Neuronal stem cell (in vitro differentiated cells): ENCODE results near the gene ZNF181.

Experiments
- DNase-seq: peaks from one replicate; pipeline ENCODE4 v3.0.0-alpha.2; 2013; ENCODE audit warnings: low spot score
- H2AFZ ChIP-seq: one replicate; pipeline ENCODE4 v1.6.1; 2013; ENCODE audit warnings: mild to moderate bottlenecking, low read length, inconsistent platforms
- H2AK5ac ChIP-seq: 2 replicates; pipeline ENCODE4 v1.6.1; 2013; ENCODE audit warnings: low read depth, mild to moderate bottlenecking, inconsistent platforms, low read length, moderate library complexity, mixed read lengths
- H2BK120ac ChIP-seq: 2 replicates; pipeline ENCODE4 v1.6.1; 2013; ENCODE audit warnings: low read depth, mild to moderate bottlenecking, inconsistent platforms, low read length, moderate library complexity, mixed read lengths
- H2BK12ac ChIP-seq: one replicate; pipeline ENCODE4 v1.6.1; 2013; ENCODE audit warnings: low read length, inconsistent platforms
- H2BK15ac ChIP-seq: 2 replicates; pipeline ENCODE4 v1.6.1; 2013; ENCODE audit warnings: mild to moderate bottlenecking, low read length, inconsistent platforms, mixed read lengths
- H2BK5ac ChIP-seq: one replicate; pipeline ENCODE4 v1.6.1; 2013; ENCODE audit warnings: inconsistent platforms, mild to moderate bottlenecking, low read length, moderate library complexity
- H3K14ac ChIP-seq: one replicate; pipeline ENCODE4 v1.6.1; 2013; ENCODE audit warnings: low read length, inconsistent platforms
- H3K18ac ChIP-seq: 2 replicates; pipeline ENCODE4 v1.6.1; 2013; ENCODE audit warnings: low read length, inconsistent platforms
- H3K23ac ChIP-seq: 2 replicates; pipeline ENCODE4 v1.6.1; 2013; ENCODE audit warnings: low read depth, mild to moderate bottlenecking, mixed read lengths, low read length, inconsistent platforms; ENCODE audit not compliant: poor library complexity
- H3K27ac ChIP-seq: replicated peaks from 3 replicates; pipeline ENCODE4 v1.5.1; 2013; ENCODE audit warnings: low read length, inconsistent platforms
- H3K27me3 ChIP-seq, 3 experiments: 2 replicates each; pipeline ENCODE4 v1.6.1; 2013; ENCODE audit warnings: low read length in 3 of 3, mild to moderate bottlenecking in 2 of 3, inconsistent platforms in 1 of 3, low read depth in 1 of 3, mixed read lengths in 1 of 3, moderate library complexity in 1 of 3; ENCODE audit not compliant: control insufficient read depth in 3 of 3, insufficient read depth in 3 of 3
- H3K36me3 ChIP-seq, 2 donors: replicated peaks in 1 of 2; 2 replicates each; pipeline ENCODE4 v1.6.1; 2013; ENCODE audit warnings: low read length in 2 of 2; ENCODE audit not compliant: control insufficient read depth in 2 of 2, insufficient read depth in 2 of 2
- H3K4ac ChIP-seq: 2 replicates; pipeline ENCODE4 v1.6.1; 2013; ENCODE audit warnings: inconsistent platforms, mild to moderate bottlenecking, low read length, moderate library complexity
- H3K4me1 ChIP-seq, 2 donors: 1 replicate in 1 of 2; 2 replicates in 1 of 2; pipeline ENCODE4 v1.6.1; 2013; ENCODE audit warnings: low read length in 2 of 2, low read depth in 1 of 2; ENCODE audit not compliant: control insufficient read depth in 2 of 2, insufficient read depth in 1 of 2
- H3K4me2 ChIP-seq: one replicate; pipeline ENCODE4 v1.6.1; 2013; ENCODE audit warnings: mild to moderate bottlenecking, low read length, inconsistent platforms; ENCODE audit not compliant: insufficient read depth, poor library complexity, severe bottlenecking
- H3K4me3 ChIP-seq, 2 donors: 2 replicates each; pipeline ENCODE4 v1.5.1; 2013; ENCODE audit warnings: low read length in 2 of 2, mild to moderate bottlenecking in 2 of 2, inconsistent platforms in 1 of 2, moderate library complexity in 1 of 2
- H3K79me1 ChIP-seq: one replicate; pipeline ENCODE4 v1.6.1; 2013; ENCODE audit warnings: low read depth, mild to moderate bottlenecking, inconsistent platforms, low read length, moderate library complexity
- H3K9ac ChIP-seq: one replicate; pipeline ENCODE4 v1.6.1; 2013; ENCODE audit warnings: mild to moderate bottlenecking, low read depth, low read length, inconsistent platforms; ENCODE audit not compliant: poor library complexity
- H3K9me3 ChIP-seq, 2 donors: replicated peaks in 1 of 2; 2 replicates each; pipeline versions ENCODE3 to v1.6.1; 2013; ENCODE audit warnings: low read length in 2 of 2, mild to moderate bottlenecking in 2 of 2, inconsistent platforms in 1 of 2, low read depth in 1 of 2, mixed read lengths in 1 of 2, moderate library complexity in 1 of 2; ENCODE audit not compliant: control insufficient read depth in 2 of 2, insufficient read depth in 1 of 2
- H4K8ac ChIP-seq: one replicate; pipeline ENCODE4 v1.6.1; 2013; ENCODE audit warnings: low read depth, mild to moderate bottlenecking, inconsistent platforms, low read length, moderate library complexity
- H4K91ac ChIP-seq: one replicate; pipeline ENCODE4 v1.6.1; 2013; ENCODE audit warnings: low read length, low read depth, mild to moderate bottlenecking, inconsistent platforms; ENCODE audit not compliant: poor library complexity
- WGBS, 2 donors: extraction: QIAGEN DNeasy Blood & Tissue Kit; methylation state at CpG; one replicate each; pipeline ENCODE4 v1.1.7; 2013; ENCODE audit warnings: missing lambda C conversion rate in 2 of 2, mixed read lengths in 1 of 2; ENCODE audit not compliant: insufficient read length in 2 of 2, insufficient replicate concordance in 1 of 2; ENCODE audit errors: extremely low coverage in 2 of 2; 5-methylcytosine and 5-hydroxymethylcytosine counted together

Gene ZNF181

DNA sequence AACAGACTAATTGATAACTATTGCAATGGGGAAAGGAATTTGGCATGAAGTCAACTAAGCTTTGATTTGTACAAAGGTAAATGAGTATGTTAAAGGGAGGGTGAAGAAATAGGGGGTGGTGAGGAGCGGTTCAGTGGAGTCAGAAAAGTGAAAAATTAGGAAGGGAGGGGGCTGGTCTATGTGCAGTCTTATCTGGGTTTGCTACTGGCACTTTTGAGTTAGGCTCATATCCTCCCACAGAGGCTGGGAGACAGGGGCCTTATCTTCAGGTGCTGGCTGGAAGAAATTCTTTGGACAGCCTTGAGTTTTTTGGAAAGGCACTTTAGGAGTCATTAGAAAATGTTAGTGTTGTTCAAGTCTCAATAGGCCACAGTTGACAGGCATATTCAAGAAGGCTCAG lies 45.5 kb upstream of the ZNF181 start:
- Histone ChIP-seq H2BK15ac (no peak overlapping the region), H3K4me2 (no peak overlapping the region), H4K91ac (no peak overlapping the region), H3K9ac (no peak overlapping the region), H3K23ac (no peak overlapping the region), H4K8ac (no peak overlapping the region), H3K4ac (no peak overlapping the region), H3K18ac (no peak overlapping the region), H2BK120ac (no peak overlapping the region), H3K9me3 (peaks cover 8 to 31% of the 10 kb centered on the region in 2 donors), H2BK5ac (no peak overlapping the region), H3K4me1 (no peaks in the 10 kb centered on the region), H2AK5ac (no peak overlapping the region), H3K27ac (no peak overlapping the region), H3K27me3 (no peaks in the 10 kb centered on the region), H2AFZ (no peak overlapping the region), H2BK12ac (no peak overlapping the region), H3K4me3 (no peak overlapping the region), H3K79me1 (no peaks in the 10 kb centered on the region), H3K36me3 (peaks cover 0 to 15% of the 10 kb centered on the region in 2 donors), H3K14ac (no peak overlapping the region)
- 100% methylated on average over 1 of the region's 1 CpG; no CpG with 5 or more reads in 1 of the 2 donors for WGBS, 2 donors
- DNase-seq: no peak

DNA sequence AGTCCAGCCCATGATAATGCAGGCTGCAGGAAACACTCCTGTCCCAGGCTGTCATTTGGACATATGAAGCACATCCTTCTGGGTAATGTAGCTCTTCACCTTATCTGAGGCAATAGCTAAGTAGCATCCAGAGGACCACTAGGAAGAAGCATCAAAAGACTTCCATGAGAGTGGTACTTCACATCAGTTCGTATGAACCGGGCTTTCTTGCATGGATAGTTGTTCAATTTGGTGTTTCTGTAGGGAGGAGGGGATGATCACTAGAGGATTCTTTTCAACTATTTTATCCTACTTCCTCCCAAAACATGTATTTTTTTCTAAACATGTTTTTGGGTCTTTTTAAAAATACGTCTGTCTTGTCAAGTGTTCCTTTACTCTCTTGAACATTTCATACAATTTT lies 43.7 kb upstream of the ZNF181 start:
- Histone ChIP-seq H4K8ac (no peak overlapping the region), H3K9me3 (peaks cover 6 to 13% of the 10 kb centered on the region in 2 donors), H2AK5ac (no peak overlapping the region), H4K91ac (no peak overlapping the region), H3K14ac (no peak overlapping the region), H3K27ac (no peak overlapping the region), H3K79me1 (no peaks in the 10 kb centered on the region), H3K36me3 (no peaks in the 10 kb centered on the region), H3K23ac (no peak overlapping the region), H3K4me3 (no peak overlapping the region), H3K4me1 (no peaks in the 10 kb centered on the region), H2BK12ac (no peak overlapping the region), H2AFZ (no peak overlapping the region), H3K27me3 (no peaks in the 10 kb centered on the region), H3K4ac (no peak overlapping the region), H3K9ac (no peak overlapping the region), H2BK120ac (no peak overlapping the region), H3K18ac (no peak overlapping the region), H2BK5ac (no peak overlapping the region), H2BK15ac (no peak overlapping the region), H3K4me2 (no peak overlapping the region)
- DNase-seq: no peak
- no CpG with 5 or more reads among the region's 3 CpGs for WGBS, 2 donors

DNA sequence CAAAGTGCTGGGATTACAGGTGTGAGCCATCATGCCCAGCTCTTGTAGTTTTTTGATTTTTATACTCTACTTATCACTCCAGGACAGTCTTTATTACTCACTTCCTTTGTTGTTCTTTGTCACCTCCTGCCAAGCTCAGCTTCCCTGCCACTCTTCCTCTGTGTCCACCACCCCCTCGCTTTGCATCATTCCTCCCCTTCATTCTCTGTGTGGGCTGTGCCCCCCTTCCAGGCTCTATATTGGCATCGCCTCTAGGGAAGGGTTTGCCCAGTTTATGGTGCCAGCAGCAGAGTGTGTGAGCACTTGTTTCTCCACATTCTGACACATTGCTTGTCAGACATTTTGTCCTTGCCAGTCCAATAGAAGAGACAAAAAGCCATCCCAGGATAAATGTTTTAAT lies 41.5 kb upstream of the ZNF181 start:
- H2BK5ac ChIP-seq: no peak overlapping the region
- H3K27me3 ChIP-seq: no peaks in the 10 kb centered on the region
- no peaks in the 10 kb centered on the region for H3K36me3 ChIP-seq
- no peak overlapping the region for H2BK120ac ChIP-seq
- H3K4me2 ChIP-seq: no peak overlapping the region
- H4K91ac ChIP-seq: no peak overlapping the region
- no peak overlapping the region for H3K4ac ChIP-seq
- no peak overlapping the region for H3K23ac ChIP-seq
- no peak for DNase-seq
- no peaks in the 10 kb centered on the region for H3K79me1 ChIP-seq
- no peak overlapping the region for H2BK12ac ChIP-seq
- WGBS, 2 donors: no CpG with 5 or more reads among the region's 2 CpGs
- no peak overlapping the region for H3K9ac ChIP-seq
- H3K14ac ChIP-seq: no peak overlapping the region
- no peak overlapping the region for H3K18ac ChIP-seq
- H3K4me1 ChIP-seq: no peaks in the 10 kb centered on the region
- peaks cover 0 to 6% of the 10 kb centered on the region in 2 donors for H3K9me3 ChIP-seq
- H3K4me3 ChIP-seq: peak overlapping the region in 1 of 2 donors; percentile 1
- no peak overlapping the region for H2BK15ac ChIP-seq
- no peak overlapping the region for H4K8ac ChIP-seq
- no peak overlapping the region for H3K27ac ChIP-seq
- H2AK5ac ChIP-seq: no peak overlapping the region
- no peak overlapping the region for H2AFZ ChIP-seq

DNA sequence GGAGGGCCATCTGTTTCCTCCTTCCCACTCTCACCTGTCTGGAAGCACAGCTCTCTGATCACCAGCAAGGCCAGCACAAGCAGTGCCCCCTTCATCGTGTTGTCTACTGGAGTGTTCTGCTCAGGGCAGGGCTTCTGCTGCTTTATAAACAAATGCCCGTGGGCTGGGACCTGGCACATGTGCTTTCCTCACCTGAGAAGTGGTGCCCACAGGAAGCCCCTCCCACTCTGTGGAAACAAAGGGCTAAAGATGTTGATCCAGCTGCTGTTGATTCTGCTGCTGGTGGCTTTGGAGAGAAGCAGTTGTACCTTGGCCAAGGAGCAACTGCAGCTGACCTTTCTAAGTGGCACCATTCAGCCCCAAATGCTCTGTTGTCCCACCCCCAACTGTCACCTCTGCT lies 26.4 kb upstream of the ZNF181 start:
- H3K4me1 ChIP-seq: no peaks in the 10 kb centered on the region
- no CpG with 5 or more reads among the region's 2 CpGs for WGBS, 2 donors
- no peak for DNase-seq

More for the DNA sequence above, 26.4 kb upstream of the ZNF181 start:
- Histone ChIP-seq H3K36me3 (no peaks in the 10 kb centered on the region), H2BK120ac (no peak overlapping the region), H3K4me3 (no peak overlapping the region), H4K91ac (no peak overlapping the region), H4K8ac (no peak overlapping the region), H3K18ac (no peak overlapping the region), H3K9me3 (peaks cover 0 to 20% of the 10 kb centered on the region in 2 donors), H3K27me3 (no peaks in the 10 kb centered on the region), H3K79me1 (no peaks in the 10 kb centered on the region), H2BK5ac (no peak overlapping the region), H3K27ac (no peak overlapping the region), H3K4ac (no peak overlapping the region), H3K9ac (no peak overlapping the region), H3K23ac (no peak overlapping the region), H3K14ac (no peak overlapping the region), H3K4me2 (no peak overlapping the region), H2BK12ac (no peak overlapping the region), H2BK15ac (no peak overlapping the region), H2AK5ac (no peak overlapping the region), H2AFZ (no peak overlapping the region)
